Panc1 (cell line): Measurements from ENCODE around the gene LAMA1. TPM values are rescaled to one million over a fixed set of nuclear protein-coding genes. Genes with fewer than 3 reads are reported as not detected.

Source experiments
- ATAC-seq: fragments of 200-7000 bp; cut with Tn5 transposase; 2 replicates; pipeline ENCODE4 v1.9.1; 2020; ENCODE audit warnings: mild to moderate bottlenecking, moderate library complexity
- BruUV-seq: library from RNA; stranded (reverse); fragments of 400-500 nt; replicated peaks from 2 replicates; lab custom pipeline; 2021; lab: Mats Ljungman, UMichigan
- CTCF ChIA-PET: fragments of 300-600 bp; sonication (Branson Sonifier 250); formaldehyde crosslinking; loops from one replicate; lab custom pipeline; 2022; ENCODE audit warnings: antibody characterized with exemption; lab: Charles Lee
- POLR2A ChIA-PET: fragments of 300-600 bp; sonication (Branson Sonifier 250); formaldehyde crosslinking; loops from one replicate; lab custom pipeline; 2022; ENCODE audit warnings: antibody characterized with exemption; lab: Charles Lee
- DNase-seq: peaks from one replicate; pipeline ENCODE4 v3.0.0-alpha.2; 2010; ENCODE audit warnings: low read depth, low spot score
- H3K27ac ChIP-seq: 2 replicates; pipeline ENCODE4 v1.5.1; 2011; ENCODE audit warnings: mild to moderate bottlenecking, low read length, inconsistent platforms
- H3K27me3 ChIP-seq: fragments of 200-500 bp; sonication (Bioruptor generic); 2 replicates; pipeline ENCODE4 v1.6.0; 2014; ENCODE audit warnings: low read length, inconsistent platforms; ENCODE audit not compliant: control insufficient read depth, insufficient read depth
- H3K36me3 ChIP-seq: fragments of 200-500 bp; sonication (Bioruptor generic); 2 replicates; pipeline ENCODE4 v1.5.1; 2014; ENCODE audit warnings: inconsistent platforms, mild to moderate bottlenecking, low read length, moderate library complexity; ENCODE audit not compliant: control insufficient read depth, insufficient read depth
- H3K4me1 ChIP-seq: 2 replicates; pipeline ENCODE4 v1.5.1; 2011; ENCODE audit warnings: inconsistent platforms, mild to moderate bottlenecking, low read length, moderate library complexity; ENCODE audit not compliant: control insufficient read depth, insufficient read depth
- H3K4me3 ChIP-seq, 2 experiments: 2 replicates each; pipeline ENCODE4 v1.5.1; 2011 to 2012; ENCODE audit warnings: low read depth in 2 of 2, low read length in 2 of 2, mild to moderate bottlenecking in 2 of 2, inconsistent platforms in 1 of 2, moderate library complexity in 1 of 2
- H3K9me3 ChIP-seq: fragments of 200-500 bp; sonication (Bioruptor generic); 2 replicates; pipeline ENCODE4 v1.5.1; 2014; ENCODE audit warnings: low read depth, mild to moderate bottlenecking, inconsistent platforms, low read length, moderate library complexity; ENCODE audit not compliant: control insufficient read depth, insufficient read depth
- POLR2AphosphoS5 ChIP-seq: IDR thresholded peaks from 2 replicates; pipeline ENCODE4 v1.6.1; 2012; ENCODE audit warnings: mild to moderate bottlenecking, low read depth, low read length, moderate library complexity
- SIN3A ChIP-seq: IDR thresholded peaks from 2 replicates; pipeline ENCODE4 v1.6.1; 2012; ENCODE audit warnings: low read depth, mild to moderate bottlenecking, low read length, moderate library complexity, borderline replicate concordance; ENCODE audit not compliant: insufficient read depth
- TCF7L2 ChIP-seq: IDR thresholded peaks from 2 replicates; pipeline ENCODE4 v1.6.1; 2011; ENCODE audit warnings: mild to moderate bottlenecking, low read depth, low read length, inconsistent platforms
- in situ Hi-C: cut with HindIII; loops from 2 replicates; pipeline ENCODE4 v1.10.0; 2016; ENCODE audit warnings: low sequenced_read_pairs, low pct_unique_long_range_greater_than_20kb
- intact Hi-C: fragments of 100-400 bp; cut with micrococcal nuclease; formaldehyde crosslinking; loops from one replicate; pipeline ENCODE4 v1.10.0; 2022; ENCODE audit not compliant: unreplicated experiment
- total RNA-seq: library from RNA; stranded (reverse); gene quantifications from one replicate; pipeline ENCODE4 v1.2.1, GENCODE V29; 2021; ENCODE audit not compliant: unreplicated experiment
- TF ChIP-seq, protein P1 (sequence below), 2 experiments: IDR thresholded peaks; 2 replicates each; pipeline ENCODE4 v1.6.1; 2011 to 2012; ENCODE audit warnings: low read depth in 2 of 2, control low read depth in 1 of 2, low read length in 1 of 2, mild to moderate bottlenecking in 1 of 2, moderate library complexity in 1 of 2; ENCODE audit not compliant: insufficient read depth in 1 of 2
- TF ChIP-seq, protein P2 (sequence below): fragments of 450-650 bp; IDR thresholded peaks from 2 replicates; pipeline ENCODE4 v1.5.1; 2017; ENCODE audit warnings: mild to moderate bottlenecking

LAMA1 gene
- total RNA-seq, 1 experiment from 2014 or later: 0.03 TPM

DNA sequence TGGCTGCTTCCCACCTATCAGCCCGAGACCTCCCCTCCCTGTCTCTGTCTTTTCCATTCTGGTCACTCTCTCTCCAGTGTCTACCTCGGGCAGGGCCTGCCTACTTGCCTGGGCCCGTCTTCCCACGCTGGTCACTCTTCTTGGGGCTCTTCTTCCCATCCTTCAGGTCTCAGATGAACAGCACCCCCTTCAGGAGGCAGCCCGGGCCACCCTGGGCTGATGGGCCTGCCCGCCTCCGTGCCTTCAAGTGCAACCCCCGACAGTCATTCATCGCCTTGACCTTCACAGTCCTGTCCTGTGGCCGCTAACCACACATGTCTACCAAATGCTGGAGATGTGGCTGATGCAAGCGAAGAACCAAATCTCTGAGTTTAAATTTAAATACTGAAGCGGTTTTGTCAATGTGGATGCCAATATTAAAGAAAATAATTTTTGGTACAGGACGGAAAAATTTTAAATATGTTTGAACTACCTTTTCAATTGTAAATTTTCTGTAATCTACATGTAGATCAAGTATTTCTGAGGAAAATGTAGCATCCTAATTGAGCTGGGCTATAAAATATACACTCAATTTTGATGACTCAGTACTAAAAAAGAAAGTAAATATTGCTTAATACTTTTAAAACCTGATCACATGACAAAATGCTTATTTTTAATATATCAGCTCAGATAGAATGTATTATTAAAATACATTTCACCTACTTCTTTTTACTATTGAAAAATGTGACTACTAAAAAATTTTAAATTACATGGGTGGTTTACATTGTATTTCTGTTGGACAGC, 96.4 kb downstream of the LAMA1 start:
- Histone ChIP-seq H3K36me3 (no peaks in the 10 kb centered on the region), H3K4me1 (no peaks in the 10 kb centered on the region), H3K9me3 (no peaks in the 10 kb centered on the region), H3K27ac (no peak overlapping the region), H3K27me3 (no peaks in the 10 kb centered on the region), H3K4me3 (no peak overlapping the region)
- CTCF ChIA-PET: no interaction called here
- no TSS peak for BruUV-seq
- TF ChIP-seq, protein P1, sequence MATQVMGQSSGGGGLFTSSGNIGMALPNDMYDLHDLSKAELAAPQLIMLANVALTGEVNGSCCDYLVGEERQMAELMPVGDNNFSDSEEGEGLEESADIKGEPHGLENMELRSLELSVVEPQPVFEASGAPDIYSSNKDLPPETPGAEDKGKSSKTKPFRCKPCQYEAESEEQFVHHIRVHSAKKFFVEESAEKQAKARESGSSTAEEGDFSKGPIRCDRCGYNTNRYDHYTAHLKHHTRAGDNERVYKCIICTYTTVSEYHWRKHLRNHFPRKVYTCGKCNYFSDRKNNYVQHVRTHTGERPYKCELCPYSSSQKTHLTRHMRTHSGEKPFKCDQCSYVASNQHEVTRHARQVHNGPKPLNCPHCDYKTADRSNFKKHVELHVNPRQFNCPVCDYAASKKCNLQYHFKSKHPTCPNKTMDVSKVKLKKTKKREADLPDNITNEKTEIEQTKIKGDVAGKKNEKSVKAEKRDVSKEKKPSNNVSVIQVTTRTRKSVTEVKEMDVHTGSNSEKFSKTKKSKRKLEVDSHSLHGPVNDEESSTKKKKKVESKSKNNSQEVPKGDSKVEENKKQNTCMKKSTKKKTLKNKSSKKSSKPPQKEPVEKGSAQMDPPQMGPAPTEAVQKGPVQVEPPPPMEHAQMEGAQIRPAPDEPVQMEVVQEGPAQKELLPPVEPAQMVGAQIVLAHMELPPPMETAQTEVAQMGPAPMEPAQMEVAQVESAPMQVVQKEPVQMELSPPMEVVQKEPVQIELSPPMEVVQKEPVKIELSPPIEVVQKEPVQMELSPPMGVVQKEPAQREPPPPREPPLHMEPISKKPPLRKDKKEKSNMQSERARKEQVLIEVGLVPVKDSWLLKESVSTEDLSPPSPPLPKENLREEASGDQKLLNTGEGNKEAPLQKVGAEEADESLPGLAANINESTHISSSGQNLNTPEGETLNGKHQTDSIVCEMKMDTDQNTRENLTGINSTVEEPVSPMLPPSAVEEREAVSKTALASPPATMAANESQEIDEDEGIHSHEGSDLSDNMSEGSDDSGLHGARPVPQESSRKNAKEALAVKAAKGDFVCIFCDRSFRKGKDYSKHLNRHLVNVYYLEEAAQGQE (IDR thresholded peaks at IDR 0.05; ENCODE audit: insufficient read depth in 1 of 2, low read depth in 2 of 2, low read length in 1 of 2): no peak
- TF ChIP-seq SIN3A (no peak), POLR2AphosphoS5 (no peak), TCF7L2 (no peak)
- TF ChIP-seq, protein P2, sequence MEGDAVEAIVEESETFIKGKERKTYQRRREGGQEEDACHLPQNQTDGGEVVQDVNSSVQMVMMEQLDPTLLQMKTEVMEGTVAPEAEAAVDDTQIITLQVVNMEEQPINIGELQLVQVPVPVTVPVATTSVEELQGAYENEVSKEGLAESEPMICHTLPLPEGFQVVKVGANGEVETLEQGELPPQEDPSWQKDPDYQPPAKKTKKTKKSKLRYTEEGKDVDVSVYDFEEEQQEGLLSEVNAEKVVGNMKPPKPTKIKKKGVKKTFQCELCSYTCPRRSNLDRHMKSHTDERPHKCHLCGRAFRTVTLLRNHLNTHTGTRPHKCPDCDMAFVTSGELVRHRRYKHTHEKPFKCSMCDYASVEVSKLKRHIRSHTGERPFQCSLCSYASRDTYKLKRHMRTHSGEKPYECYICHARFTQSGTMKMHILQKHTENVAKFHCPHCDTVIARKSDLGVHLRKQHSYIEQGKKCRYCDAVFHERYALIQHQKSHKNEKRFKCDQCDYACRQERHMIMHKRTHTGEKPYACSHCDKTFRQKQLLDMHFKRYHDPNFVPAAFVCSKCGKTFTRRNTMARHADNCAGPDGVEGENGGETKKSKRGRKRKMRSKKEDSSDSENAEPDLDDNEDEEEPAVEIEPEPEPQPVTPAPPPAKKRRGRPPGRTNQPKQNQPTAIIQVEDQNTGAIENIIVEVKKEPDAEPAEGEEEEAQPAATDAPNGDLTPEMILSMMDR: no peak
- DNase-seq: no peak
- POLR2A ChIA-PET: no interaction called here
- intact Hi-C loops: no loop called here
- ATAC-seq: no peak
- in situ Hi-C loops: no loop called here

DNA sequence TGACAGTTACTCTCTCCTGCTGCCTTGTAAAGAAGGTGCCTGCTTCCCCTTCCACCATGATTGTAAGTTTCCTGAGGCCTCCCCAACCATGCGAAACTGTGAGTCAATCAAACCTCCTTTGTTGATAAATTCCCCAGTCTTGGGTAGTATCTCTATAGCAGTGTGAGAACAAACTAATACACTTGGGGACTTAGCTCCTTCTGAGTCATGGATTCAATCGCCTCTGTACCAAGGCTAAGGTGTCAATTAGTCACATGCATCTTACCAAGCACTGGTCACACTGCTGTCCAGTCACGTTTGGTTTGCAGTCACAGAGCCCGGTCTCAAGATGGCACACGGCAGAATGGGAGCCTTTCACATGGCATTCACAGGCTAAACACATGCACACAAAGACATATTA, 100.6 kb downstream of the LAMA1 start:
- no peaks in the 10 kb centered on the region for H3K9me3 ChIP-seq

More for the DNA sequence above, 100.6 kb downstream of the LAMA1 start:
- Histone ChIP-seq H3K36me3 (no peaks in the 10 kb centered on the region), H3K27ac (no peak overlapping the region), H3K27me3 (no peaks in the 10 kb centered on the region), H3K4me3 (no peak overlapping the region), H3K4me1 (no peaks in the 10 kb centered on the region)
- CTCF ChIA-PET: no interaction called here
- intact Hi-C loops (no loop called here), in situ Hi-C loops (no loop called here)
- TF ChIP-seq, protein P2: no peak
- TF ChIP-seq POLR2AphosphoS5 (no peak), SIN3A (no peak), TCF7L2 (no peak)
- TF ChIP-seq, protein P1 (IDR thresholded peaks at IDR 0.05; ENCODE audit: insufficient read depth in 1 of 2, low read depth in 2 of 2, low read length in 1 of 2): no peak
- no TSS peak for BruUV-seq
- ATAC-seq (no peak), DNase-seq (no peak)
- POLR2A ChIA-PET: no interaction called here
